GM19328 (cell line): Measurements from ENCODE around the gene CELF4.

ENCODE experiments used
- ATAC-seq: cut with Tn5 transposase; IDR thresholded peaks from one replicate; pipeline ENCODE4 v1.9.1; 2021; ENCODE audit warnings: mild to moderate bottlenecking, moderate library complexity; ENCODE audit not compliant: unreplicated experiment

Gene CELF4

DNA sequence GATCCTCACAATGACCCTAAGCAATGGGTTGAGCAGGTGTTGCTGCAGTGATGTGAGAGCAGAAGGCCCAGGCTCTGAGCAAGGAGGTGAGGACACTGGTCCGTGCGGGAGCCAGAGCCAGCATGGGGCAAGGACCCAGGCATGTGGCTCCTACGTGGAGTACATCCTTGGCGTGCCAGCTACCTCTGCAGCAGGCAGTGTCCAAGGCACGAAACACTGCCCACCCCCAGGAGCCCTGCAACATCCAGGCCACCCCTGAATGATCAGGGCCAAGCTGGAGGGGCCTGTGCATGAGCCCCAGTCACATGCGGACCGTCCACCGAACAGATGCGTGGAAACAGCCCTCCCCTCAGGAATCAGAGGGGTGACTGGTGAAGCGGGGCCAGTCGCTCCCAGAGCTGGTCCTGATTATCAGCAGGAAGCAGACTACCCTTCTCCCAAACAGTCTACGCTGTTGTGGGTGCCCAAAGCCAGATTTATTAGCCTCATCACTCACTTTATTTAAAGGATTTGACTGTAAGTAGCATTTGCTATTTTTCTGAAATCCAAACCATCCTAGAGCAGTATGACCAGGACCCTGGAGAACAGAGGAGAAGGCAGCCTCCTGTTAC, 16.8 kb downstream of the CELF4 start:
- ATAC-seq = no peak

DNA sequence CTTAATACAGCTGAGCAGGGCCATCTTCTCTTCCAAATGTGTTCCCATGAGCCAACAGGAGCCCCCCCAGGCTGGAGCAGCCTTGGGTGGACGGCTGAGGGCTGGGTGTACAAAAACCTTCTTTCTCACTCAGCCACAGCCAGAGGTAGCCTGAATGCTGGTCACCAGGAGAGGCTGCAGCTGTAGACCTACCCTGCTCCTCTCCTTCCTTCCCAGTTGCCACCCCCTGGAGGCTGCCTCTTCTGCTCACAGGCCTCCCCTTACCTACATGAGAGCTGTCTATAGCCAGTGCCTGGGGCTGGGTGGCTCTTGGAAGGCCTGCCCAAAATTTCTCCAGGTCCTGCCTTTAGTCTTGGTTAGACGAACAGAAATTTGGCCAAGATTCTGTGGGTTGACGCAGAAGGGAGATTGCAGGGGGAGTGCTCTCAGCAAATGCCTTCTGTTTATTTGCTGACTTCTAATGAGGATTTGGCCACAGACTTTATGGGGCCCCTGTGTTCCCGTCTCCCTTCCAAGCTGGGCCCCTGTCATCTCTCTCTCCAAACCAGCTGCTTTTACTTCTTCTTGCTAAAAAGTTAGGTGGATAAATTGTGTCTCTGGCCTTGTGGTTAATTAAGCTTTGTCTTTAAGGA, 18.3 kb downstream of the CELF4 start:
- ATAC-seq = no peak

DNA sequence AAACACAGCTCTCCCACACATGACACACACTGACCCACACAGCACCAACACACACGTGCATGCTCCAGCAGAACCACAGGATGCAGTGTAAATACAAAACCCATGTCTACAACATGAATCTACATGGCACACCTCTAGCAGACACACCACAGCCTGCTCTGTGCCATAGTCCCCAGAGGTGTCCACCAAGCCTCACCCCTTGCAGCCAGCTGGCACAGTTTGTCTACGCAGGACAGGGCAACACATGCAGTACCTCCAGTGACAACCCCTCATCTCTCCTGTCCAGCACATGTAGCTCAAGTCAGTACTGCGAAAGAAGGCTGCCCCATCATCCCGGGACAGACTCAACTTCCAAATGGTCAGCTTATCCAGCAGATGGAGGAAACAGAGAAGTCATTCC, 18.9 kb downstream of the CELF4 start:
- ATAC-seq = no peak

DNA sequence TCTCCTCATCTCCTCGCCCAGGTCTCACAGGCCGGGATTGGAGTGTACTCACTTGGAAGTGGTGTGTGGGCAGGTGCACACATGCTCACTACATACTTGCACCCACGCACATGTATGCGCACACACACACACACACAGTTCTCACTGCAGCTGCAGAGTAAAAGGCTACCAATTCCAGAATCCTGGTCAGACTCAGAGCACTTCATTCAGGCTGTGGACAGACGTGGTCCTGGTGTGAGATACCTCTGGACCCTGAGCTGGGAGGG, 19.4 kb downstream of the CELF4 start:
- ATAC-seq = no peak

DNA sequence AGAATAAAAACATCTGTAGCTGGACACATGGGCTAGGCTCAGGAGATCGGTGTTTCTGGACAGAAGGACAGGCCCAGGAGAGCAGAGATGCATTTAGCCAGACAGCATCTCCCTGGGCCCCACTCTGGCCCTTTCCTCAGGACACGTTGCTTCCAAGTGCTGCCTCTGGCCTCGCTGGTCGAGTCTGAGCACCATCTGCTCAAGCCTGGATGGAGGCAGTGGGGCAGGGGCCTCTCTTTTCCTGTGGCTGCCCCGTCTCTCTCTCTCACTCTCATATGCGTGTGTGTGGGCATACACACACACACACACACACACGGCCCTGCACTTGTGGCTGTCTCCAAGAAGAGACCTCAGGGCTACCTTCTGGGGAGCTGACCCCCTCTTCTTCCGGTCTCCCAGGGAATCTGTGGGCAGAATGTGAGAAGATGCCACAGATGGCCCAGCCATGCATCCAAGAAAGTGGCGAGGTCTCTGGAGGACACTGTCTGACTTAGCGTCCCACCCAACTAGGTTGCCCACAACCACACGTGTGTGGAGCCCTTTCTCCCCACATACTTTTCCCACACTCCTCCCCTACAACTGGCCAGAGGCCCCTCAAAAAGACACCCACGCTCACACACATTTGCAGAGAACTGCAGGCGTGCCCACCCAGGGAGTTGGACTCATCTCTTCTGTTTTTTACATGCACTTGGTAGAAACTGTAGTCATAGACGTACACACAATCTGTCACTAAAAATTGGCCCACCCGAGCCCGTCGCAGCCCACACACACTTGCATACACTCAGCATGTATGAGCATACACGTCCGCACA, 19.9 kb downstream of the CELF4 start:
- no peak for ATAC-seq

DNA sequence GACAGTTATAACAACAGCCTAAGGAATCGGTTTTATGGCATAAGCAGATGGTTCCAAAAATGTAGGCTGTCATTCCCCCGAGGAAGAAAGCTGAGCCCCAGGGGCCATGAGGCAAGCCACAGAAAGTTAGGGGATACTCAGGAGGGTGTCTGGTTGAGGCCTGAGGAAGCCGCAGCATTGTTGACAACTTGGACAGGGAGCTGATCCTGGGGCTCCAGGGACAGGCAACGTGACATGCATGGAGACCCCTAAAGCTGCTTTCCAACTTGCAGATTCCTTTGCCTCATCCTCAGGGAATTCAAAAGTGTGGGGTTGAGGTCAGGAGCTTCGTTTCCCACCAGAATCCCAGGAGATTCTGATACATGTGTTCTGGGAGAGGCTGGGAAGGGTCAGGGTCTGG, 20.9 kb downstream of the CELF4 start:
- ATAC-seq = no peak

DNA sequence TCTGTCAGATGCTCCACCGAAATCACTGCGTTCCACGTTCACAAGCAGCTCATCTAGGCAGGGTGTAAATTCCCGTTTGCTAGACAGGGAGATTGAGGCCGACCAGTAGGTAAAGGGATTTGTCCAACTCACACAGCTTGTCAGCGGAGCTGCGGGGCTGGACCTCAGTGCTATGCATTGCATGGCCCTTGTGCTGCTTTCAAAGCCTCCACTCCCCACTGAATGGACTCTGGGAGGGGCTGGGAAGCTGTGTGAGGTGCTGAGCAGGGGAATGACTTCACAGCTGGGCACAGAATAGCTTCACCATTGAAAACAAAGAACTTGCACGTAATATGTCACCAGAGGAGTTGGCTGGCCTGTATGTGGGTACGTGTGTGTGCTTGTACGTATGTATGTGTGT, 21.4 kb downstream of the CELF4 start:
- no peak for ATAC-seq

DNA sequence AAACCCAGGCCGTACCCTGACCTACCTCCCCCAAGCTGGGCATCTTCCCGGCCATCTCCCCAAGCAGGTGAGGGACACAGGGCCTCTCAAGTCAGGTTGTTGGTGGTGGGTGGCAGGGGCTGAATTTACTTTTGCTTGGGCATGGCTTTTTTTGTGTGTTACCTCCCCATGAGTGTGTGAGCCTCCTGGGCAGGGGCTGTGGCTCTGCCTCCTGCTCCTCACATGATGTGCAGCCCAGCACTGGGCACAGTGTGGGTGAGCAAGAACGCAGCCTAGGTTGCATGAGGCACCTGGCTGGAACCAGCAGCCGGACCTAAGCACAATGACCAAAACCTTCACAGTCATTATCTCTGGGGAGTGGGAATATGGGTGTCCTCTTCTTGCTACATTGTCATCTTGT, 22.3 kb downstream of the CELF4 start:
- ATAC-seq = no peak

DNA sequence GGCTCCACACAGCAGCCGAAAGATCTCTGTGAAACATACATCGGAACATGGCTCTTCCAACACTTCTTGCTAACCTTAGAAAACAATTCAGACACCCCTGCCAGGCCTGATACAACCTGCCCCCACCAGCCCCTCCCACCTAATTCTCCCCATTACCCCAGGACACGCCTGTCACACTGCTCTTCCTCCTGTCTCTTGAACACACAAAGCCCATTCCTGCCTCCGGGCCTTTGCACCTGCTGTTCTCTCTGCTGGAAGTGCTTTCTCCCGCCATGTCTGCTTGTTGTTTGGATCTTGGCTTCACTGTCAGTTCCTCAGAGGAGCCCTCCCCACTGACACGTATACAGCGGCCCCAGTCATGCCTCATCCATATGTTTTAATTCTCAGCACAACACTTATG, 24.1 kb downstream of the CELF4 start:
- no peak for ATAC-seq

DNA sequence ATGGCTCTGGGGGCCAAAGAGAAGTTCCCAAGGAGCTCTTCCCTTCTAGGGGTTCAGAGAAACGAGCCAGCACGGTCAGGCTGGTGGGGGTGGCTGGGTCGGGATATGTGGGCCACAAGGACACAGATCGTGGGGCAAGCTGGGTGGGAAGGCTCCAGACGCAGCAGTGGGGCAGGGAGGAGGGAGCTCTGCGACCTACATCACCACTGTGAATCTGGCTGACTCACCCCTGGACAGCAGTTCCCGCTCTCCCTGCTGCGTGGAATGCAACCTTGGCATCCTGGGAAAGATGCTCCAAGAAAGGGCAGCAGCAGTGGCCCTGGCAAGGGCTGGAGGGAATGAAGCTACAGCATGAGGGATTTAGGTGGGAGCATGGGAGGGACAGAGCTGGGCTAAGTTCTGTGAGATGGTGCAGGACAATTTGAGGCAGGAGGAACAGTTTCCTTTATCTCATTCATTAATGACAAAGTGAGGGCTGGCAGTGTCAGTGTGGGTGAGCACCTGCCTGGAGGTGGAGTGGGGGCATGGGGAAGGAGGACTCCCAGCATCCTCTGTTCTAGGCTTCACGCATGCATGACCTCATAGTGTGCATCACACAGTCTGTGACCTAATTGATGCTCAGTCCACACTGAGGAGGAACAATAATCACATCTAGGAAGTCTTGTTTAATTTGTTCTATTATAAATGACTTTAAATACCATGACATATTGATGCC, 25.0 kb downstream of the CELF4 start:
- no peak for ATAC-seq

DNA sequence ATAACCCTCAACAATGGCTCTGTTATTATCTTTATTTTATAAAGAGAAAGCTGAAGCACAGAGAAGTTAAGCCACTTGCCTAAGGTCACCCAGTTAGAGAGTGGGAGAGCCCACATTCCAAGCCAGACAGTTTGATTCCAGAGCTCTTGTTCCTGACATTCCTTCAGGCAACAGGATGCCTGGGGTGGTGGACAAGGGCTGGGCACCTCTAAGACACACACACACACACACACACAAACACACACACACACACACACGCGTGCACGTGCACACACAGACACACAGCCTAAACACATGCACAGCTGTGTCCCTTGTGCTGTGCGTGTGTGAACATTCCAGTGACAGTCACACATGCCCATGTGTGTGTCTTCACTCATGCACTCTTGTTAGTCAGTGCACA, 26.4 kb downstream of the CELF4 start:
- no peak for ATAC-seq

DNA sequence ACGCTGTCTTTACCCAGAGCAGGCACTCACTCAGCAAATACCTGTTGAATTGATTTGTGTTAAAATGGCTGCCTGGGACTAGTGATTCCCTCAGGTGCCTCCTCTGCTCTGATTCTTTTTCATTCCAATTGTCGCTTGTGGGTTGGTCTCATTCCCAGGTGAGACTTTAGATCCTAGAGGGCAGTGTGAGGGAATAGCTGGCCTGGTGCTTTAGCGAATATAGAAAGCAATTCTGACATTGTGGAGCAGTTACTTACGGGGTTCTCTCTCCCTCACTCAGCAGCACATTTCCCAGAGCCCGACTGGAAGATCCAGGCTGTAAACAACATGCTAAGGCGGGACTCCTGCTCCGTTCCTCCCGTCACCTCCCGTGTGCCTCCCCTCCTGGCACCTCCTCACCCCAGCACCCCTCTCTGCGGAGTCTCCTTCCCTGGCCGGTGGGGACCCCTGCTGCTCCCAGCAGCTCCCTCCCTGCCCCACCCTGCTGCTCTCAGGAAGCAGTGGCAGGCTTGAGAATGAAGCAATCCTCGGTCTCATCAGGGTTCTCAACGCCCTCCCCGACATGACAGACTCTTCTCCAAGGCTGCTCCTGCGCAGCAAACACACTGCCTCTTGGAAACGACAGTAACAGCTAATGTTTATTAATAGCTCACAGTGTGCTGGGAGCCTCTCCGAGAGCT, 26.9 kb downstream of the CELF4 start:
- no peak for ATAC-seq

DNA sequence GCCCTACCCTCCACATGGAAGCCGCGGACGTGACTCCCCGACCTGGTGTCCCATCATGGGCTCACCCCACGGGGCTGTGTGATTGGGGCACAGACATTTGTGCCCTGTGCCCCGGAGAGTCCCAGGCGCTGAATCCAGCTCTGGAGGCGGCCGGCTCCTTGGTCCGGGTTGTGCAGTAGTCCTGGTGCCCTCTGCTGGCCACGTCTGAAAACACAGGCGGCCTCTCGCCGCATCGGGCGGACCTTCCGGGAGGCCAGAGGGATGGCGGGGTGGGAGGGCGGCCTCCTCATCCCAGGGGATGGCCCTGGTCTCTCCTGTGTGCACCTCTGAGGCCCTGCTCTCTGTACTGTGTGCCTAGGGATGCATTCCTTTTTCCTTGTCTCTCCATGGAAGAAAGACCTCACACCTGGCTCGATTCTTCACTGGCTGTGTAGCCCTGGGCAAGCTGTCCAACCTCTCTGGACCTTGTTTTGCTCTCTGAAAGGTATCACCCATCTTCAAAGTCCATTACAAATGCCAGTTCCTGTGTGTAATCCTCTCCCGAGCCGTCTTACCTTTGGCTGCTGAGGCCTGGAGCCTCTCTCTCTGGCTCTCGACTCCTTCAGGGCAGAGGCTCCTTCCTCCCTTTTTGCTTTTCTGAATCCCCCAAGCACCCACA, 27.6 kb downstream of the CELF4 start:
- ATAC-seq = peak; percentile 80

DNA sequence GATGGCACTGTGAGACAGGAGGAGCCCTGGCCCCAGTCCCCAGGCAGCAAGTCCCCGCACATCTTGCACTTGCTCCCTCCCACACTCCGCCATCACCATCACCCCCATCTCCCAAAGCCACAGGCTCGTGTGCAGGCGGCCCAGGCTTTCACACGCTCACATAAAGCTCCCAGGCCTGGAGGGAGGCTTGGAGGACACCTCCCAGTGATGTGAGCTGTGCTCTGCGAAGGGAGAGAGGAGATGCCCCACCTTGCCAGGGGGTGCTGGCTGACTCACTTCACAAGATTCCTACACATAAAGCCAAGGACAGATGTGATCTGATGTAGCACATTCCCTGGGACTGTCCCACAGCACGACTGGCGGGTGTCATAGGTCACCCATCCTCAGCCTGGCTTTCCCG, 28.9 kb downstream of the CELF4 start:
- no peak for ATAC-seq

DNA sequence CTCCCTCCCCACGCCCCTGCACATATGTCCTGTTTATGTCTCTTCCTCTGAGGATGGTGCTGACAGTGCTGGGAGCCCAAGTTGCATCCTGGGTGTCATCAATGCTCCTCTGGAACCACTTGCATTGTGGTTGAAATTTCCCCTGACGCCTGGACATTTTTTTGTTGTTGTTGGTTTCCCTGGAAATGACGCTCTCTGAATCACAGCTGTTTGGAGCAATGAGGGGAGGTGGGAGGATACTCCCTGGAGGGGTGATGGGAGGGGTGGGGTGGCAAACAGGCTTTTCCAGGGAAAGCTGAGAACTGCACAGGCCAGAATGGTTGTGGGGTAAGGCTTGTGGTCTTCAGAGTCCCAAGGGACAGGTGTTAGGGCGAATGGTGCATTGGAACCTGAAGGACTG, 29.6 kb downstream of the CELF4 start:
- ATAC-seq = no peak

DNA sequence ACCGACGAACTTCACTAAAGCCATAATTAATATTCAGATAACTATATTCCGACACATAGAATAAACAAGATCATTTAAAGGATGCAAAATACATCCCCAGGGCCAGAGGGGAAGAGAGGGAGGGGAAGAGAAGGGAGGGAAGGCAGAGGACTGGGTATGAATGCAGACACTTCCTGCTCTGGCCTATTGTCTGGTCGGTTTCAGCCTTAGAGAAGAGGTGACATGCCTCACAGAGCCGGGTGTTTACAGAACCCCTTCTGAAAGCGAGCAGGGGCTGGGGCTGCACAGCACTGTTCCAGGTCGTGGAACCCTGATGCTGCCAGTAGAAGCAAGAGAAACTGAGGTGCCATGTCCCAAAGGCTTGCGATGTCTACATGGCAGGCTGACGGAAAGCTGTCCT, 31.0 kb downstream of the CELF4 start:
- no peak for ATAC-seq

DNA sequence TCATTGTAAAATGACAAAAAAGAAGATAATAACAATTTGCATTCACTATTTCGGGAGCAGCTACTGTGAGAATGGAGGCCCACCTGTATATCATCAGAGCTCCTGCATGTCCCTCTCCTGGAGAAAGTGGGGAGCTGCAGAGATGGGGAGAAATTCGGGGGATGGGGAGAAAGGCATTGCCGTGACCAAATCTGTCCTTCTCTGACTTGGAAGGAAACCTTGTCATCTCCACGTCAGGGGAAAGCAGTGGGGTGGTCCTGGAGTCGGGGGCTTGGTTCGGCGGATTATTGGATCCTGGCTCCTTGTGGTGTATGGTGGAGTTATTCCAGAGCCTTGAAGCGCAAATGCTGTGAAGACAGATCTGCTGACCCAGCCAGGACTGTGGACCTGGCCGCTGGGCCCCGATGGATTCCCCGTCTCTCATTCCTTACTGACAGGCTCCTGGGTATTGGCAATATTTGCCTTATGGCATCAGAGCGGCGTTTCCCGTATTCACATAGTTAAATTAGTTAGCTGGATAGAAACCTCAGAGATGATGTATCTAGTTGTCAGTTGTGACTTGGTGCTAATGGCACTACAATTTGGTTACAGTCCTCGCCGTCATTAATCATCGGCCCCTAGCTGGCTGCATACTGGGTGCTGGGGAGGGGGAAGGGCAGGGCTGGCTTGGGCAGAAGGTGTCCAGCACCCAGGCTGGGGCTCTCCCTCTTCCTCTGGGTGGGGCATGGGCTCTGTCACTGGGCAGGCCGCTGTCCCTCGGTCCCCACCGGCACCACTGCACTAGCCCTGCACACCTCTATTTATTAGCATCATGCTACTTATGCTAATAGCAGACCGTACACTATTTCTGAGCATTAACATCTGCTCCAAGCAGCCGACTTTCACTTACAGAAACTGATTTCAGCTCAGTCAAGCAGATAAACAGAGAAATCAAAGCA, 31.7 kb downstream of the CELF4 start:
- ATAC-seq = no peak

DNA sequence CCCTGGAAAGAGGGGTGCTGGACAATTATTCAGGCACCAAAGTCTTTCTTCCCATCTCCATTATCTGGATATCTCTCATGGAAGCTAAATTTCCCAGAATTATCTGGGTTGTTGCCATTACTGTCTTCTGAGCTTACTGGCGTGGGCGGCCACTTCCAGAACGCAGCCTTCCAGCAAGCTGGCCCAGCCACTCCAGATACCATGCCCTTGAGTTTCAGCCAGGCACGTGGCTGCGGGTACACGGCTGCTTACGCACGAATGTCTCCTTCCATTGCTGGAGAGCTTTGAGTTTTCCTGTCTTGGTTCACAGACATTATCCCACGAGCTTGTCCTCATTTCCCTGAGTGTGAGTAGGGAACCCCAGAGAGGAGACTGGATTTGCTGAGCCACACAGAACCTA, 32.7 kb downstream of the CELF4 start:
- no peak for ATAC-seq

DNA sequence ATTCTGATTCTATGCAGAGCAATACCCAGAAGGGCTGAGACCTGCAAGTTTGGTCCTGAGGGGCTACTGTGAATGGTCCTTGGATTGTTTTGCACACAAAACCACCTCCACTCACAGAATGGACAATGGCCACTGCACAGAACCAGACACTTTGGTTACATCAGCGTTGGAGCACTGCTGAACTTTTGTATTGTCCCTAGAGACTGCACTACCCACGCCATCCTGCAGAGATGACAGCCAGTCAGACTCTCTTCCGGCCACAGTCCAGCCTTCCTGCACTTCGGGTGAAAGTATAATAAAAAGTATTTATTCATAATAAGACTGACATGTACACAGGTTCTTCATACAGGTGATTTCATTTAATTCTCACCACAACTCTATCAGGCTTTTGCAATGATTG, 35.7 kb downstream of the CELF4 start:
- peak; percentile 92 for ATAC-seq

DNA sequence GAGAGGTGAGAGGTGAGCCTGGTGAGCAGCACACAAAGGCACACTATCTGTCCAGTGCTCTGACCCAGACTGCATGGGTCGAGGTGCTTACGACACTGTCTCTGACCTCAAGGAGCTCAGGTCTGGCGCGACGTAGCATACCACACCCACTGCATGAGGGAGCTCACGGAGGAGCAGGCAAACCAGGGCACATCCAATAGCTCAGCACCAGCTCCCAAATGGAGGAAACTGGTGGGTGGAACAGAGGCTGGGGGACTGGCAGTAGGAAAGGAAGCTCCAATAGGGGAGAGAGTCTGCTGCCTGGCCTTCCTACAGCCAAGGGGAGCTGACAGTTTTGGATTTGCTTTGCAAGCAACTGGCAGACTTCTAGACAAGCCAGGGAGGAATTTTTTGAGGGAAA, 36.3 kb downstream of the CELF4 start:
- no peak for ATAC-seq
